ENCODE data around the gene RRAS2.
A peak's percentile ranks its signal among the peaks of the same experiment; 100 is the strongest.
"Not testable (repeated sequence)": the region's sequence is repeated elsewhere in the genome, so short reads cannot be mapped to it uniquely, and the experiment has no call there.

The RRAS2 gene

GRCh38 chr11:14358729-14359439 lies at the start of gene RRAS2:
Gene RRAS2 (minus strand): TSS chr11:14359183. CDS start chr11:14358870, 313 bp downstream.
- DNase-seq, result peak in 1 of 2 experiments; percentile 62

DNA sequence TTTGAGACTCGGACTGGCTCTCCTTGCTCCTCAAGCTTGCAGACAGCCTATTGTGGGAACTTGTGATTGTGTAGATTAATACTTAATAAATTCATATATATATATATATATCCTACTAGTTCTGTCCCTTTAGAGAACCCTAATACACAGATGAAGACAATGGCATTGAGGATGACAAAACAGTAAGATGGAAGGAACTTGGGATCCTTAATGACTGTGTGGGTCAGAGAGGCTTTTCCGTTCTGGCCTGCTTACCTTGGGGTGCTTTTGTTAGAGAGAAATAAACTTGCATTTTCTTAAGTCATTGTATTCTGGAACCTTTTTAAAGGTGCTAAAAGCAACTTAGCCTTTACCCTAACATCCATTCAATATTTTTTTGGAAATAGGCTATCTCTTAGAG lies 49.6 kb upstream of the RRAS2 start:
- no peak for DNase-seq

GRCh38 chr11:14406116-14406515 lies 47.1 kb upstream of the RRAS2 start:
- not testable (repeated sequence) for DNase-seq

DNA sequence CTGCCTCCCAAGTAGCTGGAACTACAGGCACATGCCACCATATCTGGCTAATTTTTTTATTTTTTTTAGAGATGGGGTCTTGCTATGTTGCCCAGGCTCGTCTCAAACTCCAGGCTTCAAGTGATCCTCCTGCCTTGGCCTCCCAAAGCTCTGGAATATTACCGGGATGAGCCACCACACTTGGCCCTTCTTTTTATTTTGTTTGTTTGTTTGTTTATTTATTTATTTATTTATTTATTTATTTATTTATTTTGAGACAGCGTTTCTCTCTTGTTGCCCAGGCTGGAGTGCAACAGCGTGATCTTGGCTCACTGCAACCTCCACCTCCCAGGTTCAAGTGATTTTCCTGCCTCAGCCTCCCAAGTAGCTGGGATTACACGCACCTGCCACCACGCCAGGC lies 44.5 kb upstream of the RRAS2 start:
- DNase-seq, result not testable (repeated sequence)

GRCh38 chr11:14399087-14399486 lies 40.1 kb upstream of the RRAS2 start:
- no peak for DNase-seq

- DNase-seq, result no peak
Measured at GRCh38 chr11:14396273-14396672, 37.3 kb upstream of the RRAS2 start.

- no peak for DNase-seq
Measured at GRCh38 chr11:14393889-14394288, 34.9 kb upstream of the RRAS2 start.

DNA sequence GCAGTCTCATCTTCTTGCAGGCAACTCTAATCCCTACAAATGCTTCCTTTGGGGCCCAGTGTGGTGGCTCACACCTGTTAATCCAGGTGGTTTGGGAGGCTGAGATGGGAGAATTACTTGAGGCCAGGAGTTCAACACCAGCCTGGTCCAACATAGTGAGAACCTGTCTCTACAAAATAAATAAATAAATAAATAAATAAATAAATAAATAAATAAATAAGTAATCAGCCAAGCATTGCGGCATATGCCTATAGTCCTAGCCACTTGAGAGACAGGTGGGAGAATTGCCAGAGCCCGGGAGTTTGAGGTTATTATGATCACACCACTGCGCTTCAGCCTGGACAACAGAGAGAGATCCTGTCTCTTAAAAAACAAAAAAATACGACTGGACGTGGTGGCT lies 34.1 kb upstream of the RRAS2 start:
- no peak for DNase-seq

- no peak for DNase-seq
Measured at GRCh38 chr11:14390669-14391068, 31.7 kb upstream of the RRAS2 start.

- DNase-seq, result no peak
Measured at GRCh38 chr11:14388352-14388751, 29.4 kb upstream of the RRAS2 start.

DNA sequence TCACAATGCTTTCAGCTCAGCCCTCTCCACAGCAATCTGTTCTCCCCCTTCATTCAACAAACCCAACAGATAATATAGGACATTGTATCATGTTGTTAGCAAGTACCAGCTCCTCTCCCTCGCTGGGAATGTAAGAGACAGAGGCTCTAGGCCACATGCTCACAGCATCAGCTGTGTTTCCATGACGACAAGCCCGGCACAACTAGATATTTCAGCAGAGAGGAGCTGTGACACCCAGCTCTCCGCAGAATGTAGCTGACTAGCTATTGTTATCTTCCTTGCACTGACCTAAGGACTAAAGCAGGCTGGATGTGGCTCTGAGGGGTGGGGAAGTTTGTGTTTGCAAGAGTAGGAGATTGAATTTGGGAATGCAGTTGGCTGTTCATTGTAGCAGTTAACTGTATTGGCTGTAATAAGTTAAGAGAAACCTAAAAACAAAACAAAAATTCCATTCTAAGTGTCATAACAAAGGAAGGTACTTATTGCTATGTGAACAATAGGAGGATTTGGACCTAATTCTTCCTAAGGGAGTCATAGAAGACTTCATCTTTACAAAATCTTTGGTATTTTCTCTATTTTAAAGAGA lies 28.0 kb upstream of the RRAS2 start:
- peak; percentile 18 to 41 for DNase-seq

GRCh38 chr11:14386081-14386480 lies 27.1 kb upstream of the RRAS2 start:
- DNase-seq, result no peak

- DNase-seq, result no peak
Measured at GRCh38 chr11:14384338-14384737, 25.4 kb upstream of the RRAS2 start.

DNA sequence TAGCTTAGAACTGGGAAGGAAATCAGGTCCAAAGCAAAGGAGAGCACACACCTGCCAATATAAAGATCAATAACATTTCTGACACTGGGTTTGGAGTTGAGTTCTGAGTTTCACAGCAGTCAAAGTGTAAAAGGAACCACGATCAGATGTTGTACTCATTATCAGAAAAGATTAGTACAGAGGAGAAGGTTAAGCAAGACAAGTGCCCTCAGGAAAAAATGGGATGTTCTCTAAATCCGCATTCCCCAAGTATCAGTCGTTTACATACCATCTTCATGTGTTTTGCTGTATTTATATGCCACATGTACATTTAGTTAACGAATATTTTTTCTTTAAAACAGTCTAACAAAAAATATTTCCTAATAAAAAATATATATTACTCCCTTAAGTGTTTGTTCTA lies 23.0 kb upstream of the RRAS2 start:
- no peak for DNase-seq

DNA sequence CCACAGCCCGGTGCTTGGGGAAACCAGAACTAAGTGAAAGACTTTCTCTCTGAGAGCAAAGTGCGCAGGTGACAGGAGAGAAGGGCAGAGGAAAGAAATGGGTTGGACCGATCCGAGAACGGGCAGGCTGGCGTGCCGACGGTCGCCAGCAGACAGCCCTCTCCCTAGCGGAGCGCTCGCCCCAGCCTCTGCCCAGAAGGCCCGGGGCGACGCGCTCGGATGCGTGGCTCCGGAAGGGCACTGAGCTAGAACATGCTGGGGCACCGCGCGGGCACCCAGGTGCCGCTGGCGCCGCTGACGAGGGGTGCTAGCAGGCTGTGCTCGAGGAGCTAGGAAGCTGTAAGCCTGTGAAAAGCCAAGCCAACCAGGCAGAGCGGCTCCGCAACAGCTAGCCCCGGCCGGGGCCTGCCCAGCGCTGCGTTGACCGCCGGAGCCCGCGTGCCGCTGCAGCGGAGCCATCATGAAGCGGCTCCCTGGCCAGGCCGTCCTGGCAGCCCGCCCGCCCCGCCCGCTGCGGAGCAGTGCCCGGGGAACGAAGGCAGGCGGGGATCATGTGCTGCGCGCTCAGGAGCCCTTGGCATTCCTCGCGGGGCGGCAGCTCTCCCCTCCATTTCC lies 22.1 kb upstream of the RRAS2 start:
- no peak for DNase-seq

DNA sequence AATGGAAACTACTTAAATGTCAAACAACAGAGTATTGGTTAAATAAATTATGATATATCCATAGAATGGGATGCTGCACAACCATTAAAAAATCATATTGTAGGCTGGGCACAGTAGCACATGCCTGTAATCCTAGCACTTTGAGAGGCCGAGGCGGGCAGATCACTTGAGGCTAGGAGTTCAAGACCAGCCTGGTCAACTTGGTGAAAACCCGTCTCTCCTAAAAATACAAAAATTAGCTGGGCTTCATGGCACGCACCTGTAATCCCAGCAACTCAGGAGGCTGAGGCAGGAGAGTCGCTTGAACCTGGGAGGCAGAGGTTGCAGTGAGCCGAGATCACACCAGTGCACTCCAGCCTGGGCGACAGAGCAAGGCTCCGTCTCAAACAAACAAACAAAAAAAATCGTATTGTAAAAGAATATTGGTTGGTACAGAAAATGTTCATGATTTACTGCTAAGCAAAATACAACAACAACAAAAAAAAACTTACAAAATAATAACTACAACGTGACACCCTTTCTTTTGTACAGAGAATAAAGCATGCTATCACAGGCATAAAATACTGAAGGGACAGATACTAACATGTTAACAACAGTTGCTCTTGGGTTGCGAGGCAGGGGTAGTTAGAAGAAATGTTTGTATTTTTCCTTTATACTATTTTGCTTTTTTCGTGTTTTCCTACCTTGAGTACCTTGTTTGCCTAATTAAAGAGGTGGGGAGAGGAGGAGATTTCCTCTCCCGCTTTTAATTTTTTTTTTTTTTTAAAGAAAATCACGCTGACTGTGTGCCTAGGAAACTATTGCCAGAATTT lies 21.3 kb upstream of the RRAS2 start:
- no peak for DNase-seq

DNA sequence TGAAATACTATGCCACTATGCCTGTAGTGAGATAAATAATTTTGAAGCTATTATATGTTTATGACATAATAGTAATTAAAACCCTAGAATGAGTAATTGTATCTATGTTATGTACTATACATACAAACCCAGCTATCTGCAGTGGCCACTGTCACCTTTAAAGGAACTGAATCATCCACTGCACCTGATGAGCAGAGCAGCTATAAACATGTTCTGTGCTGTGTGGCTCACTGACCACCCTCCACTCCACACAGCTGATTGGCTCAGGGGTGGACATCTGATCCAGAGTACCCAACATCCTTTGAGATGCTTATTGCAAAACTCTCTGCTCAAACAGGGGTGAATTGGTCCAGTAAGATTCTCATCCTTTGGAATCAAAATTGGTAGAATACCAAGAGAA lies 19.2 kb upstream of the RRAS2 start:
- DNase-seq, result no peak

GRCh38 chr11:14376920-14377319 lies 17.9 kb upstream of the RRAS2 start:
- no peak for DNase-seq

DNA sequence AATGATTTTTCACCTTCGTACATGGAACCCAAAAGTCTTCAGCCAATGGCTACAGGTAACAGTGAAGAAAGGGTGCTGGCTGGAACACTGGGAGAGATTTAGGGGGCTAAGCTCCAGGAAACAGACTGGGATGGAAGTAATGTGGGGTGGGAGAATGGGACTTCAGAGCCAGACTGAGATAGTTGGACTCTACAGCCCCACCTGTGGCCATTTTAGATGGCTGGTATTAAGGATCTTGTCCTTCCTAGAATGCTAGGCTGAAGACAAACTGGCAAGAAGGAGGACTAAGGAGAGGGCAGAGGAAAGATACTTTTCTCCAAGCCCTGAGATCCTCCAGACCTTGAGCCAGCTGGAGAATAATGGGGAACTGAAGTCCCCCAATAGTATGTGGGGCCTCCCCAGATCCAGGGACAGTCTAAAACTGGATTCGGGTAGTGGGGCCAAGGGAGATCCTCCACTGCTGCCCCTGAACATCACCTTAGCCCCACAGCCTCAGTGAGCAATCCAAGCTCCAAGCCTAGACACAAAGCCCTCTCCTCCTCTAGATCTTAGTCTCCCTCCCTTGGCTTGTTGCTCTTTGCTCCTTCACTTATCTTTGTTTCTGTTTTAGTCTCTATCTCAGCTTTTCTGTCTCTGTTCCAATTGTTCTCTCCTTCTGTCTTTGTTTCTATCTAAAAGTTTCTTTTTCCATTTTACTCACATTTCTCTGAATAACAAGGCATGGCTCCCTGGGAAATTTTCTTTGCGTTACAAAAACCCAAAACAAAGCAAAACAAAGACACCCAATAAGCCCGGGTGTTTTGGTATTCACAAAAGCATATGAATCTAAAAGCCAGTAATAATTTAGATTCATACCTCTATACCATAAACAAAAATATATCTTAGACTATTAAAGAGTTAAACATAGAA lies 16.2 kb upstream of the RRAS2 start:
- no peak for DNase-seq

- DNase-seq, result peak in 1 of 2 experiments; percentile 18
Measured at GRCh38 chr11:14373941-14374646, 15.1 kb upstream of the RRAS2 start.

GRCh38 chr11:14372011-14372410 lies 13.0 kb upstream of the RRAS2 start:
- DNase-seq, result no peak

GRCh38 chr11:14371249-14371648 lies 12.3 kb upstream of the RRAS2 start:
- no peak for DNase-seq

All from cerebellar nuclear complex (tissue), 1 donor.